Ishikawa (cell line): ENCODE results near the gene S100A10.

Experiments used
- CEBPB ChIP-seq: IDR thresholded peaks from 2 replicates; pipeline ENCODE4 v1.6.1; 2012
- TAF1 ChIP-seq: IDR thresholded peaks from 2 replicates; pipeline ENCODE4 v1.6.1; 2012; ENCODE audit warnings: low read depth, mild to moderate bottlenecking

GRCh38 chr1:152000964-152001630, 7.4 kb upstream of the S100A10 start:
- TF ChIP-seq TAF1 (no peak), CEBPB (no peak)
